BLaER1 treated with 17β-estradiol and CSF1 and Interleukin-3, amounts not matched to agents 10 nM and 100 nM (cell line): Measurements from ENCODE around the gene NCSTN.

Experiments used
- H3K27ac ChIP-seq, 11 experiments: shearing (Covaris generic); formaldehyde crosslinking; 2 replicates each; pipeline ENCODE4 v1.8.1; 2022
- H3K27me3 ChIP-seq, 11 experiments: shearing (Covaris generic); formaldehyde crosslinking; 2 replicates each; pipeline ENCODE4 v1.8.1; 2022
- H3K36me3 ChIP-seq, 11 experiments: shearing (Covaris generic); formaldehyde crosslinking; 2 replicates each; pipeline ENCODE4 v1.8.1; 2022
- H3K4me1 ChIP-seq, 10 experiments: shearing (Covaris generic); formaldehyde crosslinking; 2 replicates each; pipeline ENCODE4 v1.8.1; 2022
- H3K4me2 ChIP-seq, 11 experiments: shearing (Covaris generic); formaldehyde crosslinking; 2 replicates each; pipeline ENCODE4 v1.8.1; 2022
- H3K4me3 ChIP-seq, 10 experiments: shearing (Covaris generic); formaldehyde crosslinking; 2 replicates each; pipeline ENCODE4 v1.8.1; 2022
- H3K9ac ChIP-seq, 11 experiments: shearing (Covaris generic); formaldehyde crosslinking; 2 replicates each; pipeline ENCODE4 v1.8.1; 2022
- H3K9me3 ChIP-seq, 11 experiments: shearing (Covaris generic); formaldehyde crosslinking; replicated peaks in 1 of 11; 2 replicates each; pipeline ENCODE4 v1.8.1; 2022
- H4K20me1 ChIP-seq, 11 experiments: shearing (Covaris generic); formaldehyde crosslinking; 2 replicates each; pipeline ENCODE4 v1.8.1; 2022
- Cebpa-rat ChIP-seq, 11 experiments: shearing (Covaris generic); IDR thresholded peaks; 2 replicates each; pipeline ENCODE4 v1.8.1; 2022

The NCSTN gene

GRCh38 chr1:160363951-160364735 is 21.0 kb downstream of the NCSTN start:
- H3K4me2 ChIP-seq = no peak overlapping the region
- no peak for TF ChIP-seq Cebpa-rat (IDR thresholded peaks at IDR 0.05)
- no peaks in the 10 kb centered on the region for H3K27me3 ChIP-seq
- no peaks in the 10 kb centered on the region for H3K9me3 ChIP-seq
- no peak overlapping the region for H3K4me3 ChIP-seq
- H3K27ac ChIP-seq = no peak overlapping the region
- H3K9ac ChIP-seq = no peak overlapping the region
- H4K20me1 ChIP-seq = peaks cover 0 to 4% (median 0%) of the 10 kb centered on the region in 11 experiments; a peak in 1 of 22 replicates
- H3K4me1 ChIP-seq = peaks cover 27 to 45% (median 40%) of the 10 kb centered on the region in 10 experiments
- H3K36me3 ChIP-seq = peaks cover 0 to 27% (median 18%) of the 10 kb centered on the region in 11 experiments; a peak in 17 of 22 replicates

- Histone ChIP-seq H3K9ac (no peak overlapping the region), H3K27me3 (no peaks in the 10 kb centered on the region), H3K36me3 (peaks cover 0 to 17% (median 8%) of the 10 kb centered on the region in 11 experiments; a peak in 13 of 22 replicates), H4K20me1 (peaks cover 0 to 4% (median 0%) of the 10 kb centered on the region in 11 experiments; a peak in 1 of 22 replicates), H3K4me2 (no peak overlapping the region), H3K27ac (no peak overlapping the region), H3K4me1 (peaks cover 17 to 35% (median 29%) of the 10 kb centered on the region in 10 experiments), H3K4me3 (no peak overlapping the region), H3K9me3 (no peaks in the 10 kb centered on the region)
- no peak for TF ChIP-seq Cebpa-rat (IDR thresholded peaks at IDR 0.05)
Observed at GRCh38 chr1:160365325-160365724, 22.1 kb downstream of the NCSTN start.

DNA sequence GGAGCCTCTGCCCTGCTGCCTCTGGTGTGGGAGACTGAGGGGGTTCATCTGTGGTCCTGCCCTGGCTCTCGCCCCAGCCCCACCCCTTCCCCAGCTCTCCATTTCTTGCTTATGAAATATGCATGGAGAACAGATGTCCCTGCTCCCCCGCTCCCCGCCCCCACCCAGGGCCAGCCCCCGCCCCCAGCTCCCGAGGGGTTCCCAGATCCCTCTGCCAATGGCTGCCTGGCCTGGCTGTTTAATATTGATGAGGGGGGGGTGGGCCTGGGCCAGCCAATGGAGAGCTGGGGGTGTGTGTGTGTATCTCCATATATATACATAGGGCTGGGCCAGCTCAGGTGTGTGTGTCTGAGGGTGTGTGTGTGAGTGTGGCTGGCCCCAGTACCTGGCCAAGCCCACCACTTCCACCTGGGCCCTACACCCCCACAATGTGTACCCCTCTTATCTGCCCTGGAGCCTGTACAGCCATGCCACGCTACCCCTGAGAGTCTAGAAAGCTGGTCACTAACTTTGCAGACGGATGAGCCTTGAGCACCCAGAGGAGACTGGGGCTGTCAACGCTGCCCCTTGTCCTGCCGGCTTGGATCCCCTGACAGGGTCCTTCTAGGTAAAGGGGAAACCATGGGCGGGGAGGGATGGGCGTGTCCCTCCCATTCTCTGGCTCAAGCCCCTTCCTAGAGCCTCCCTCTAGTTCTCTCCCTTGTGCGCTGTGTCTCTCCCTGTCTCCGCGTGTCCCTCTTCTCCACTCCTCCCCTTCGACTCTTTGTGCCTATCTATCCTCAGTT is 23.7 kb downstream of the NCSTN start, which contains the start of gene NHLH1:
NHLH1 (plus strand) TSS at position 341 of the 785 bp plus-strand sequence. CDS start 3,661 bp downstream, outside the sequence.
- no peak for TF ChIP-seq Cebpa-rat (IDR thresholded peaks at IDR 0.05)
- H3K9ac ChIP-seq = no peak within 1 kb of the TSS

DNA sequence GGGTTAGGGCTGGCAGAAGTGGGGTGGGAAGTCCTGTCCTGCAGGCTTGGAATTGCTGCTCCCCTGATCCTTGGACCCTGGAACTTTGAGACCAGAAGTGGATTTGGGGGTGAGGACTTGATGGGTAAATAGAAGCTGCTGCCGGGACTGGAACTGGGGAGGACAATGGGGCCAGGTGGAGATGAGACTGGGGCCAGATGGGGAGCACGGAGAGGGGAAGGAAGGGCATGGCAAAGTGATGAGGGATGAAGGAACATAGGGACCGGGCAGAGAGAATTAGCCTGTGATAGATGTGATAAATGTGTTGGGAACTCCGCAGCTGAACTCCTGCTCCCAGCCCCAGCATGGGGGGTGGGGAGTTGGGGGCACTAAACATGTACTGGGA is 24.3 kb downstream of the NCSTN start:
- Histone ChIP-seq H3K27me3 (no peaks in the 10 kb centered on the region), H3K4me3 (no peak overlapping the region), H3K27ac (no peak overlapping the region), H3K4me2 (peak overlapping the region in 3 of 11 experiments; percentile 2 to 9 (median 5); a peak in 1 of 22 replicates), H3K4me1 (peaks cover 0 to 24% (median 15%) of the 10 kb centered on the region in 10 experiments; a peak in 16 of 20 replicates), H4K20me1 (peaks cover 0 to 4% (median 0%) of the 10 kb centered on the region in 11 experiments; a peak in 1 of 22 replicates), H3K9ac (no peak overlapping the region), H3K9me3 (no peaks in the 10 kb centered on the region), H3K36me3 (no peaks in the 10 kb centered on the region)
- no peak for TF ChIP-seq Cebpa-rat (IDR thresholded peaks at IDR 0.05)

More for the DNA sequence above, 23.7 kb downstream of the NCSTN start, which contains the start of gene NHLH1:
- Histone ChIP-seq H3K4me2 (peak within 1 kb of the TSS in 3 of 11 experiments; percentile 2 to 9 (median 5); a peak in 1 of 22 replicates), H3K4me3 (no peak within 1 kb of the TSS), H3K4me1 (peaks cover 5 to 28% (median 19%) of the 10 kb centered on the region in 10 experiments), H3K27me3 (no peaks in the 10 kb centered on the region), H3K9me3 (no peaks in the 10 kb centered on the region), H3K36me3 (peaks cover 0 to under 1% (median 0%) of the 10 kb centered on the region in 11 experiments; a peak in 1 of 22 replicates), H3K27ac (no peak within 1 kb of the TSS; a peak in 1 of 22 replicates), H4K20me1 (peaks cover 0 to 4% (median 0%) of the 10 kb centered on the region in 11 experiments; a peak in 1 of 22 replicates)

- H3K27ac ChIP-seq = no peak overlapping the region
- peaks cover 0 to 4% (median 0%) of the 10 kb centered on the region in 11 experiments; a peak in 1 of 22 replicates for H4K20me1 ChIP-seq
- peaks cover 0 to 23% (median 9%) of the 10 kb centered on the region in 10 experiments; a peak in 11 of 20 replicates for H3K4me1 ChIP-seq
- no peak overlapping the region for H3K4me3 ChIP-seq
- H3K36me3 ChIP-seq = no peaks in the 10 kb centered on the region
- no peak overlapping the region for H3K9ac ChIP-seq
- no peak for TF ChIP-seq Cebpa-rat (IDR thresholded peaks at IDR 0.05)
- H3K9me3 ChIP-seq = no peaks in the 10 kb centered on the region
- peak overlapping the region in 3 of 11 experiments; percentile 2 to 9 (median 5); a peak in 1 of 22 replicates for H3K4me2 ChIP-seq
- no peaks in the 10 kb centered on the region for H3K27me3 ChIP-seq
Observed at GRCh38 chr1:160367934-160368923, 25.0 kb downstream of the NCSTN start.

GRCh38 chr1:160369087-160369486 is 25.9 kb downstream of the NCSTN start:
- no peaks in the 10 kb centered on the region for H3K9me3 ChIP-seq
- no peaks in the 10 kb centered on the region for H3K27me3 ChIP-seq
- no peak overlapping the region for H3K4me2 ChIP-seq
- H3K27ac ChIP-seq = no peak overlapping the region
- peaks cover 0 to 4% (median 0%) of the 10 kb centered on the region in 11 experiments; a peak in 1 of 22 replicates for H4K20me1 ChIP-seq
- H3K36me3 ChIP-seq = no peaks in the 10 kb centered on the region
- peaks cover 3 to 31% (median 13%) of the 10 kb centered on the region in 10 experiments for H3K4me1 ChIP-seq
- H3K9ac ChIP-seq = no peak overlapping the region
- H3K4me3 ChIP-seq = no peak overlapping the region
- no peak for TF ChIP-seq Cebpa-rat (IDR thresholded peaks at IDR 0.05)

GRCh38 chr1:160370561-160371345 is 27.6 kb downstream of the NCSTN start:
- TF ChIP-seq Cebpa-rat (IDR thresholded peaks at IDR 0.05) = no peak
- H3K27me3 ChIP-seq = no peaks in the 10 kb centered on the region
- no peak overlapping the region for H3K9ac ChIP-seq
- H3K27ac ChIP-seq = 0 out of 22 replicates have a peak overlapping the region, but pooled peaks of 1 of the 11 experiments have one; percentile 13
- no peaks in the 10 kb centered on the region for H3K9me3 ChIP-seq
- peaks cover 0 to 4% (median 0%) of the 10 kb centered on the region in 11 experiments; a peak in 1 of 22 replicates for H4K20me1 ChIP-seq
- H3K4me3 ChIP-seq = no peak overlapping the region
- H3K4me1 ChIP-seq = peaks cover 19 to 48% (median 30%) of the 10 kb centered on the region in 10 experiments
- no peaks in the 10 kb centered on the region for H3K36me3 ChIP-seq
- peak overlapping the region in 2 of 11 experiments; percentile 51 to 63; a peak in 4 of 22 replicates for H3K4me2 ChIP-seq
